Loucy (cell line): ENCODE measurements around the gene HMGXB3.
A peak's percentile ranks its signal among the peaks of the same experiment; 100 is the strongest.

Experiments
- H2AFZ ChIP-seq: fragments of 200-600 bp; sonication (generic); 2 replicates; pipeline ENCODE4 v1.6.0; 2016; ENCODE audit warnings: antibody characterized with exemption, mild to moderate bottlenecking, low read length, moderate library complexity
- H3F3A ChIP-seq: fragments of 200-600 bp; 2 replicates; pipeline ENCODE4 v1.6.0; 2016; ENCODE audit warnings: antibody characterized with exemption, low read depth, mild to moderate bottlenecking
- H3K27me3 ChIP-seq: fragments of 200-600 bp; sonication (generic); 2 replicates; pipeline ENCODE4 v1.6.1; 2014; ENCODE audit warnings: low read length, mild to moderate bottlenecking; ENCODE audit not compliant: insufficient read depth, poor library complexity, severe bottlenecking
- H3K36me3 ChIP-seq: fragments of 200-600 bp; sonication (generic); 2 replicates; pipeline ENCODE4 v1.6.1; 2016; ENCODE audit warnings: low read length; ENCODE audit not compliant: insufficient read depth
- H3K4me1 ChIP-seq: fragments of 200-600 bp; sonication (generic); 2 replicates; pipeline ENCODE4 v1.5.1; 2014; ENCODE audit warnings: low read length, mild to moderate bottlenecking; ENCODE audit not compliant: insufficient read depth, poor library complexity, severe bottlenecking
- H3K4me2 ChIP-seq: fragments of 200-600 bp; sonication (generic); 2 replicates; pipeline ENCODE4 v1.6.0; 2014; ENCODE audit warnings: antibody characterized with exemption, low read length, low read depth, mild to moderate bottlenecking; ENCODE audit not compliant: poor library complexity, severe bottlenecking
- H3K4me3 ChIP-seq: fragments of 200-600 bp; sonication (generic); 2 replicates; pipeline ENCODE4 v1.5.1; 2014; ENCODE audit warnings: low read length, mild to moderate bottlenecking, mixed read lengths; ENCODE audit not compliant: poor library complexity, severe bottlenecking
- H3K79me2 ChIP-seq: fragments of 200-600 bp; sonication (generic); 2 replicates; pipeline ENCODE4 v1.6.1; 2014; ENCODE audit warnings: low read length; ENCODE audit not compliant: insufficient read depth
- H3K9ac ChIP-seq: fragments of 200-600 bp; sonication (generic); 2 replicates; pipeline ENCODE4 v1.6.0; 2014; ENCODE audit warnings: mild to moderate bottlenecking, low read depth, low read length, moderate library complexity; ENCODE audit not compliant: poor library complexity, severe bottlenecking
- H3K9me2 ChIP-seq: fragments of 200-600 bp; sonication (generic); replicated peaks from 2 replicates; pipeline ENCODE4 v1.6.1; 2016; ENCODE audit warnings: low read depth, low read length, mixed read lengths
- H3K9me3 ChIP-seq: fragments of 200-600 bp; sonication (generic); 2 replicates; pipeline ENCODE4 v1.6.1; 2014; ENCODE audit warnings: mild to moderate bottlenecking, antibody characterized with exemption, low read length, low read depth; ENCODE audit not compliant: insufficient read depth
- H4K20me1 ChIP-seq: fragments of 200-600 bp; sonication (generic); 2 replicates; pipeline ENCODE4 v1.6.0; 2014; ENCODE audit warnings: antibody characterized with exemption, low read length, mild to moderate bottlenecking; ENCODE audit not compliant: insufficient read depth, poor library complexity, severe bottlenecking
- EZH2phosphoT487 ChIP-seq: fragments of 200-600 bp; IDR thresholded peaks from 2 replicates; pipeline ENCODE4 v1.6.1; 2018; ENCODE audit warnings: antibody characterized with exemption, mild to moderate bottlenecking, moderate library complexity, borderline replicate concordance
- TF ChIP-seq, protein P1 (sequence below): fragments of 200-600 bp; sonication (generic); conservative IDR thresholded peaks from 2 replicates; pipeline ENCODE4 v1.5.1; 2014; ENCODE audit warnings: mild to moderate bottlenecking, antibody characterized with exemption, low read length

Gene HMGXB3

DNA sequence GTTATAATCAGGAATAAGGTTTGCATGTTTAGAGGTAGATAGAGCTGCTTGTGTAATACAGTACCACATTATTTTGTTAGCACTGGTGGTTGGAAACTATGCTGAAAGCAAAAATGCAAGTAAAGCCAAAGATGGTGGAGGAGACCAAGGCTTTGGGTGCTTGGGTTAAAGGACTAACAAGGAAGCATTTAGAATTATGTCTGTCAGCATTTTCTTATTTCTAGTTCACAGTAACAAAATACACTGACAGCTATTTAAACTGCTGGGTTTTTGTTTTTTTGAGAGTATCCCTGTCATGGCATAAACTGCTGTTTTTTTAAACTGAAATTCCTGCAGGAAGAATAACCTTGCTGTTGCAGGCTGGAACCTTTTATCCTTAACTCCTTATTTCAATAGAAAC lies 6.5 kb downstream of the HMGXB3 start:
- Histone ChIP-seq H3K4me1 (peaks cover 42% of the 10 kb centered on the region), H3K79me2 (peaks cover 63% of the 10 kb centered on the region), H3K36me3 (peaks cover 62% of the 10 kb centered on the region; the same call in 1 of the 2 replicates), H3K27me3 (no peaks in the 10 kb centered on the region), H3K9ac (no peak overlapping the region), H3K4me3 (no peak overlapping the region), H3K9me3 (no peaks in the 10 kb centered on the region), H2AFZ (no peak overlapping the region), H3F3A (no peaks in the 10 kb centered on the region), H3K4me2 (peak overlapping the region; percentile 46), H4K20me1 (peaks cover 44% of the 10 kb centered on the region), H3K9me2 (no peaks in the 10 kb centered on the region)
- TF ChIP-seq EZH2phosphoT487, result no peak
- TF ChIP-seq, protein P1, sequence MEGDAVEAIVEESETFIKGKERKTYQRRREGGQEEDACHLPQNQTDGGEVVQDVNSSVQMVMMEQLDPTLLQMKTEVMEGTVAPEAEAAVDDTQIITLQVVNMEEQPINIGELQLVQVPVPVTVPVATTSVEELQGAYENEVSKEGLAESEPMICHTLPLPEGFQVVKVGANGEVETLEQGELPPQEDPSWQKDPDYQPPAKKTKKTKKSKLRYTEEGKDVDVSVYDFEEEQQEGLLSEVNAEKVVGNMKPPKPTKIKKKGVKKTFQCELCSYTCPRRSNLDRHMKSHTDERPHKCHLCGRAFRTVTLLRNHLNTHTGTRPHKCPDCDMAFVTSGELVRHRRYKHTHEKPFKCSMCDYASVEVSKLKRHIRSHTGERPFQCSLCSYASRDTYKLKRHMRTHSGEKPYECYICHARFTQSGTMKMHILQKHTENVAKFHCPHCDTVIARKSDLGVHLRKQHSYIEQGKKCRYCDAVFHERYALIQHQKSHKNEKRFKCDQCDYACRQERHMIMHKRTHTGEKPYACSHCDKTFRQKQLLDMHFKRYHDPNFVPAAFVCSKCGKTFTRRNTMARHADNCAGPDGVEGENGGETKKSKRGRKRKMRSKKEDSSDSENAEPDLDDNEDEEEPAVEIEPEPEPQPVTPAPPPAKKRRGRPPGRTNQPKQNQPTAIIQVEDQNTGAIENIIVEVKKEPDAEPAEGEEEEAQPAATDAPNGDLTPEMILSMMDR, result no peak

DNA sequence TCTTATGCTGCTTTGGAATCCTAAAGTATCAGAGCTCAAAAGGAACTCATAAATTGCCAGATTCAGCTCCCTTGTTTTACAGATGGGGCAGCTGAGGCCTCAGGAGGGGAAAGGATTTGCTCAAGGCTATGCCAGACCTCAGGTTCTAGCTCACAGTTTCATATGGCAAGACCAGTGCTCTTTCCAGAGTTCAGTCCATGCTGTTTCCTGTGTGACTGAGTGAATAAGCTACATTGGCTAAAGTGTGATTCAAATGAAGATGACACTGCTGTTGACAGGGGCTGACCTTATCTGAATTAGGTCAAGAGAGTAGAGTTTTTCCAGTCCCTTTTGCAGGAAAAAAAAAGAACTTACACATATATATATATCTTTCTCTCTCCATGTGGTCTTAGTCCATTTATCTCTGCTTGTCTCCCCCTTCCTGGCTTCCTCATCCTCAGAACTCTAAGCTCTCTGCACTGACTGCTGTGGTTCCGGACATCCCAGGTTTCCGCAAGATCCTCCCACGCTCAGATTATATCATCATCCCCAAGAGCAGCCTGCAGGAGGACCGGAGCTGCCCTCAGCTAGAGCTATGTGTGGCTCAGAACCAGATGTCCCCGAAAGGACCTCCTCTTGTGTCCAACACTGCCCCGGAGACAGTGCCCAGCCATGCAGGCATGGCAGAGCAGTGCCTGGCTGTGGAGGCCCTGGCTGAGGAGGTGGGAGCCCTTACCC lies 9.3 kb downstream of the HMGXB3 start:
- peaks cover 37% of the 10 kb centered on the region; the same call in 1 of the 2 replicates for H3K79me2 ChIP-seq
- no peaks in the 10 kb centered on the region for H3F3A ChIP-seq
- no peak overlapping the region for H3K9ac ChIP-seq
- TF ChIP-seq, protein P1, result no peak
- no peak for TF ChIP-seq EZH2phosphoT487
- H3K27me3 ChIP-seq, result no peaks in the 10 kb centered on the region
- peaks cover 22% of the 10 kb centered on the region for H3K4me1 ChIP-seq
- H3K4me3 ChIP-seq, result no peak overlapping the region
- no peaks in the 10 kb centered on the region for H3K9me3 ChIP-seq
- peaks cover 21% of the 10 kb centered on the region for H4K20me1 ChIP-seq
- H3K4me2 ChIP-seq, result no peak overlapping the region
- H3K9me2 ChIP-seq, result no peaks in the 10 kb centered on the region
- H3K36me3 ChIP-seq, result peaks cover 88% of the 10 kb centered on the region
- no peak overlapping the region for H2AFZ ChIP-seq

DNA sequence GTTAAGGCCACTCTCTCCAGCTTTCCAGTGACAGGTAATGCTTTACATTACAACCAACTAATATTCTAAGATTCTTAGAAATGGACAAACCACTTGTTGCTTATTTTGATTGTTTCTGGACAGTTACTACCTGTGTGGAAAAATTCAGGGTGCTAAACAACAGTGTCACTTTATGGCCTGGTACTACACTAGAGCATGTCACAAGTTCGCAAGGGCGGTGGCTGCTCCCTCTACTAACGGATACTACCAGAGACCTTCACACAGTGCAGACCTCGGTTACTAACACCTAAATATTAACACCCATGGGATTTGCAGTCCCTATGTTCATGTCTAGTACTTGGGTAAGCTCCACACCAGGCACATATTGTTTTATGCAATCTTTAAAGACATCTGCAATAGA lies 13.4 kb downstream of the HMGXB3 start:
- TF ChIP-seq EZH2phosphoT487, result no peak
- TF ChIP-seq, protein P1, result no peak
- H3K9me3 ChIP-seq, result peaks cover 2% of the 10 kb centered on the region; the same call in 1 of the 2 replicates
- H3K4me2 ChIP-seq, result no peak overlapping the region
- no peak overlapping the region for H2AFZ ChIP-seq
- no peak overlapping the region for H3K9ac ChIP-seq
- no peaks in the 10 kb centered on the region for H3K9me2 ChIP-seq
- no peaks in the 10 kb centered on the region for H3F3A ChIP-seq
- H3K4me1 ChIP-seq, result no peaks in the 10 kb centered on the region
- H3K79me2 ChIP-seq, result 0 out of 2 replicates have a peak, but pooled peaks cover 3% of the 10 kb centered on the region
- H4K20me1 ChIP-seq, result peaks cover 4% of the 10 kb centered on the region
- H3K36me3 ChIP-seq, result peaks cover 94% of the 10 kb centered on the region
- no peak overlapping the region for H3K4me3 ChIP-seq
- no peaks in the 10 kb centered on the region for H3K27me3 ChIP-seq
